ENCODE results near the gene MTREX.
A peak's percentile ranks its signal among the peaks of the same experiment; 100 is the strongest.

Gene MTREX

GRCh38 chr5:55440188-55440646 is 132.4 kb downstream of the MTREX start:
- no peak overlapping the region for H3K4me3 ChIP-seq (ENCODE audit: insufficient read depth in 1 of 2, low read depth in 1 of 2, low read length in 2 of 2)
- H3K23ac ChIP-seq (ENCODE audit: low read length in 2 of 2), result no peak overlapping the region
- no peak overlapping the region for H2BK5ac ChIP-seq (ENCODE audit: low read depth, low read length, poor library complexity, severe bottlenecking)
- H3K9ac ChIP-seq (ENCODE audit: low read length), result peak overlapping the region; percentile 65
- no peak overlapping the region for H4K91ac ChIP-seq (ENCODE audit: low read length)
- WGBS, result 87% methylated on average over 6 of the region's 6 CpGs
- H2BK15ac ChIP-seq (ENCODE audit: low read depth, poor library complexity, severe bottlenecking), result no peak overlapping the region
- H3K14ac ChIP-seq (ENCODE audit: low read length in 2 of 2), result no peak overlapping the region
- peaks cover 4% of the 10 kb centered on the region for H3K79me1 ChIP-seq (replicated peaks; ENCODE audit: low read length, poor library complexity, severe bottlenecking)
- H2BK120ac ChIP-seq (ENCODE audit: low read depth, low read length), result no peak overlapping the region
- H3K4me2 ChIP-seq (ENCODE audit: low read length, poor library complexity, severe bottlenecking), result no peak overlapping the region
- peak overlapping the region; percentile 97 for H2AK5ac ChIP-seq (ENCODE audit: low read length, severe bottlenecking)
- peaks cover 7% of the 10 kb centered on the region for H3K4me1 ChIP-seq (ENCODE audit: control insufficient read depth, insufficient read depth, low read depth, low read length)
- H3K18ac ChIP-seq (ENCODE audit: low read depth in 1 of 2, low read length in 2 of 2), result peak overlapping the region; percentile 28
- H4K8ac ChIP-seq (ENCODE audit: low read length), result no peak overlapping the region
- H3K36me3 ChIP-seq (ENCODE audit: control insufficient read depth in 1 of 2, insufficient read depth in 2 of 2, low read depth in 1 of 2, low read length in 2 of 2), result peaks cover 6 to 21% of the 10 kb centered on the region in 2 experiments
- H3K27ac ChIP-seq (ENCODE audit: low read length, poor library complexity, severe bottlenecking), result no peak overlapping the region
- no peak overlapping the region for H3K4ac ChIP-seq (ENCODE audit: low read depth in 1 of 2, low read length in 2 of 2)
- H2AFZ ChIP-seq (ENCODE audit: low read depth, low read length), result no peak overlapping the region
- H2BK12ac ChIP-seq (ENCODE audit: low read length in 2 of 2), result no peak overlapping the region
- no peaks in the 10 kb centered on the region for H3K9me3 ChIP-seq (ENCODE audit: control insufficient read depth, low read length)
- DNase-seq, result peak; percentile 13
- H3K27me3 ChIP-seq (ENCODE audit: control insufficient read depth in 1 of 2, insufficient read depth in 1 of 2, low read length in 2 of 2), result no peaks in the 10 kb centered on the region

GRCh38 chr5:55441107-55441771 is 133.4 kb downstream of the MTREX start:
- Histone ChIP-seq H2BK12ac (ENCODE audit: low read length in 2 of 2) (no peak overlapping the region), H3K18ac (ENCODE audit: low read depth in 1 of 2, low read length in 2 of 2) (no peak overlapping the region)
- 83% methylated on average over 3 of the region's 3 CpGs for WGBS

GRCh38 chr5:55441954-55442353 is 134.2 kb downstream of the MTREX start:
- H2BK120ac ChIP-seq (ENCODE audit: low read depth, low read length), result no peak overlapping the region
- no peak overlapping the region for H4K8ac ChIP-seq (ENCODE audit: low read length)
- peaks cover 0 to 10% of the 10 kb centered on the region in 2 experiments for H3K36me3 ChIP-seq (ENCODE audit: control insufficient read depth in 1 of 2, insufficient read depth in 2 of 2, low read depth in 1 of 2, low read length in 2 of 2)

More at GRCh38 chr5:55441107-55441771, 133.4 kb downstream of the MTREX start:
- Histone ChIP-seq H3K4ac (ENCODE audit: low read depth in 1 of 2, low read length in 2 of 2) (no peak overlapping the region), H2BK15ac (ENCODE audit: low read depth, poor library complexity, severe bottlenecking) (no peak overlapping the region), H3K27ac (ENCODE audit: low read length, poor library complexity, severe bottlenecking) (no peak overlapping the region), H3K14ac (ENCODE audit: low read length in 2 of 2) (no peak overlapping the region), H2AK5ac (ENCODE audit: low read length, severe bottlenecking) (peak overlapping the region; percentile 5), H3K9me3 (ENCODE audit: control insufficient read depth, low read length) (no peaks in the 10 kb centered on the region), H2BK120ac (ENCODE audit: low read depth, low read length) (no peak overlapping the region), H3K4me3 (ENCODE audit: insufficient read depth in 1 of 2, low read depth in 1 of 2, low read length in 2 of 2) (no peak overlapping the region), H4K8ac (ENCODE audit: low read length) (no peak overlapping the region), H3K23ac (ENCODE audit: low read length in 2 of 2) (no peak overlapping the region), H2BK5ac (ENCODE audit: low read depth, low read length, poor library complexity, severe bottlenecking) (no peak overlapping the region), H3K79me1 (replicated peaks; ENCODE audit: low read length, poor library complexity, severe bottlenecking) (peaks cover 4% of the 10 kb centered on the region), H3K36me3 (ENCODE audit: control insufficient read depth in 1 of 2, insufficient read depth in 2 of 2, low read depth in 1 of 2, low read length in 2 of 2) (peaks cover 2 to 11% of the 10 kb centered on the region in 2 experiments), H3K27me3 (ENCODE audit: control insufficient read depth in 1 of 2, insufficient read depth in 1 of 2, low read length in 2 of 2) (no peaks in the 10 kb centered on the region), H3K9ac (ENCODE audit: low read length) (peak overlapping the region; percentile 9), H3K4me2 (ENCODE audit: low read length, poor library complexity, severe bottlenecking) (no peak overlapping the region), H3K4me1 (ENCODE audit: control insufficient read depth, insufficient read depth, low read depth, low read length) (peaks cover 7% of the 10 kb centered on the region), H4K91ac (ENCODE audit: low read length) (no peak overlapping the region), H2AFZ (ENCODE audit: low read depth, low read length) (no peak overlapping the region)
- DNase-seq, result no peak

GRCh38 chr5:55445791-55446190 is 138.0 kb downstream of the MTREX start:
- Histone ChIP-seq H2AK5ac (ENCODE audit: low read length, severe bottlenecking) (no peak overlapping the region), H2AFZ (ENCODE audit: low read depth, low read length) (no peak overlapping the region), H3K9me3 (ENCODE audit: control insufficient read depth, low read length) (no peaks in the 10 kb centered on the region), H3K4me1 (ENCODE audit: control insufficient read depth, insufficient read depth, low read depth, low read length) (no peaks in the 10 kb centered on the region), H3K9ac (ENCODE audit: low read length) (no peak overlapping the region), H3K4me2 (ENCODE audit: low read length, poor library complexity, severe bottlenecking) (no peak overlapping the region), H3K23ac (ENCODE audit: low read length in 2 of 2) (no peak overlapping the region), H3K79me1 (replicated peaks; ENCODE audit: low read length, poor library complexity, severe bottlenecking) (peaks cover 6% of the 10 kb centered on the region), H3K18ac (ENCODE audit: low read depth in 1 of 2, low read length in 2 of 2) (no peak overlapping the region), H3K27me3 (ENCODE audit: control insufficient read depth in 1 of 2, insufficient read depth in 1 of 2, low read length in 2 of 2) (no peaks in the 10 kb centered on the region), H2BK5ac (ENCODE audit: low read depth, low read length, poor library complexity, severe bottlenecking) (no peak overlapping the region), H3K14ac (ENCODE audit: low read length in 2 of 2) (no peak overlapping the region), H4K91ac (ENCODE audit: low read length) (no peak overlapping the region), H2BK120ac (ENCODE audit: low read depth, low read length) (no peak overlapping the region), H2BK12ac (ENCODE audit: low read length in 2 of 2) (no peak overlapping the region), H3K4me3 (ENCODE audit: insufficient read depth in 1 of 2, low read depth in 1 of 2, low read length in 2 of 2) (no peak overlapping the region), H3K27ac (ENCODE audit: low read length, poor library complexity, severe bottlenecking) (no peak overlapping the region), H3K4ac (ENCODE audit: low read depth in 1 of 2, low read length in 2 of 2) (no peak overlapping the region), H4K8ac (ENCODE audit: low read length) (no peak overlapping the region), H3K36me3 (ENCODE audit: control insufficient read depth in 1 of 2, insufficient read depth in 2 of 2, low read depth in 1 of 2, low read length in 2 of 2) (peaks cover 0 to 10% of the 10 kb centered on the region in 2 experiments), H2BK15ac (ENCODE audit: low read depth, poor library complexity, severe bottlenecking) (no peak overlapping the region)
- WGBS, result 93% methylated on average over 3 of the region's 3 CpGs
- DNase-seq, result no peak

More at GRCh38 chr5:55441954-55442353, 134.2 kb downstream of the MTREX start:
- Histone ChIP-seq H4K91ac (ENCODE audit: low read length) (no peak overlapping the region), H2BK5ac (ENCODE audit: low read depth, low read length, poor library complexity, severe bottlenecking) (no peak overlapping the region), H3K23ac (ENCODE audit: low read length in 2 of 2) (no peak overlapping the region), H3K4me3 (ENCODE audit: insufficient read depth in 1 of 2, low read depth in 1 of 2, low read length in 2 of 2) (no peak overlapping the region), H2BK15ac (ENCODE audit: low read depth, poor library complexity, severe bottlenecking) (no peak overlapping the region), H3K14ac (ENCODE audit: low read length in 2 of 2) (no peak overlapping the region), H3K9ac (ENCODE audit: low read length) (no peak overlapping the region), H3K4me1 (ENCODE audit: control insufficient read depth, insufficient read depth, low read depth, low read length) (peaks cover 7% of the 10 kb centered on the region), H3K4me2 (ENCODE audit: low read length, poor library complexity, severe bottlenecking) (no peak overlapping the region), H2AK5ac (ENCODE audit: low read length, severe bottlenecking) (no peak overlapping the region), H3K27ac (ENCODE audit: low read length, poor library complexity, severe bottlenecking) (no peak overlapping the region), H2AFZ (ENCODE audit: low read depth, low read length) (no peak overlapping the region), H3K27me3 (ENCODE audit: control insufficient read depth in 1 of 2, insufficient read depth in 1 of 2, low read length in 2 of 2) (no peaks in the 10 kb centered on the region), H3K79me1 (replicated peaks; ENCODE audit: low read length, poor library complexity, severe bottlenecking) (peaks cover 4% of the 10 kb centered on the region), H3K9me3 (ENCODE audit: control insufficient read depth, low read length) (no peaks in the 10 kb centered on the region), H3K4ac (ENCODE audit: low read depth in 1 of 2, low read length in 2 of 2) (no peak overlapping the region), H3K18ac (ENCODE audit: low read depth in 1 of 2, low read length in 2 of 2) (no peak overlapping the region), H2BK12ac (ENCODE audit: low read length in 2 of 2) (no peak overlapping the region)
- DNase-seq, result no peak
- no CpG with 5 or more reads among the region's 1 CpG for WGBS
